Measurements from ENCODE around the gene KCNH4.
"Not testable (repeated sequence)": the region's sequence is repeated elsewhere in the genome, so short reads cannot be mapped to it uniquely, and the experiment has no call there.

The KCNH4 gene

DNA sequence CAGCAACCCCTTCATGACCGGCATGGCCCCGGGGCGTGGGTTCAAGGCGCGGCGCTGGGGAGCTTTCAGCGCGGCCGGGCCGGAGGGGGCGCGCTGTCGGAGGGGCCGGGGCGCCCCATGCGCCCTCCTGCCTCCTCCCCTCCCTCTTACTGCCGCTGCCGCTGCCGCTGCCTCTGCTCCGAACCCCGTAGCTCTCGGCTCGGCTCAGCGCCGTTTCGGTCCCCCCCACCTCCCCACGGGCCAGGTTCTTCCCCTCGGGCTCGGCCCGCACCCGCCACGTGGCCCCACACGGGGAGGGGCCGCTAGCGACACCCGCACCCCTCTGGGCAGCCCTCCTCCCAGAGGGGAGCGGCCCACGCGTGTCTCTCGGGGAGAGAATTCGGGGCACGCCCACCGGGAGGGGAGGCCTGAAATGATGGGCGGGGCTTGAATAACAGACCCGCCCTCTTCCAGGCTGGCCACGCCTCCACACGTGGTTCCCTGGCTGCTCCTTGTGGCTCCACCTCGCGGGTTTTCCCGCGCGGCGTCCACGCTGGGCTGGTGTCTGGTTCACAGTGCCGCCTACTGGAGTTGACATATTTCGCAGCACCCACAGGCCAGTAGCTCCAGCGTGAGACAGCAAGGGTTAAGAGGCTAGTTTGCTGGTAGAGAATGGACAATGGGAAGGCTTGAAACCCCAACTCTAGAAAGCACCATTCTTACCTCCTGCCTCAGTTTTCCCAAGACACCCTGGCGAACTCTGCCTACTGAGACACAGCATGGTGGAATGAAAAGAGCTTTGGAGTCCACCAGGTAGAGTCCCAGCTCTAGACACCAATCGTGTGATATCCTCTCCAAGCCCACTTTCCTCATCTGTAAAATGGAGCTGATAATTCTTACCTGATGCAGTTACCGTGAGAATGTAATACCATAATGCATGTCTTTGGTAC is at the start of gene KCNH4:
Gene KCNH4 (minus strand): TSS at position 221 of the 929 bp plus-strand sequence. CDS start 197 bp downstream, at position 24.
- peak; percentile 49 for DNase-seq (ENCODE audit: low spot score)

- no peak for DNase-seq (ENCODE audit: low spot score)
Measured at GRCh38 chr17:42230225-42230624, 49.3 kb upstream of the KCNH4 start.

DNA sequence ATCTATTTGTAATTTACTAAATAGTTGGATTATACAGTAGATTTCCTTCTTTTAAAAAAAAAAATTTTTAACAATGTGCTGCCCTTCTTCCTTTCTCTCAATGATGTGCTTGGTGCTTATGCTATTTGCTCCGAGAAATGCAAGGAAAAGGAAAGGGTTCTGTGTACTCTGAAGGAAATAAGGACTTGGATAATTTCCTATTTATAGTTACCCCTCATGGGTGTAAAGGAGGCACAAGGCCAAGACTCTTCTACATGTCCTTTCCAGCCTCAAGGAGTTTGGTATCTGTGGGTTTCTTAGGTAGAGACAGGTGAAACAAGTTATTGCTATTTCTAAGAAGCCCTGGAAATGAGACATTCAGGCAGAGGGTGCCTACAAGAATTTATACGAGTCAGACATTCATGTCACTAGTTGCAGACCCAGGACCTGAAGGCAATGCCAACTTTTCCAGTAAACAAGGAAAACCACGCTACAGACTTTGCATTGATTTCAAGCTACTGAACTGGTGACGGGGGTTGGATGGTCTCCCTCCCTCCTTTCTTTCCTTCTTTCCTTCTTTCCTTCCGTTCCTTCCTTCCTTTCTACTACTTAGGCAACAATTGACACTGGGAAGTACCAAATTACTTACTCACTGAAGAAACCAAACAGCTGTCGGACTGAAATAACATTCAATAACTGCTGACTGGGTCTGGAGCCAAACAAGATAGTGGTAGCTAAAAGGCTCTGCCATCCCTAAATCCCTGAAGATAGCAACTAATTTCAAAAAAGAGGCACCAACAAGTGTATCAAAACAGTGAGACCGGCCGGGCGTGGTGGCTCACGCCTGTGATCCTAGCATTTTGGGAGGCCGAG is 47.1 kb upstream of the KCNH4 start:
- no peak for DNase-seq (ENCODE audit: low spot score)

DNA sequence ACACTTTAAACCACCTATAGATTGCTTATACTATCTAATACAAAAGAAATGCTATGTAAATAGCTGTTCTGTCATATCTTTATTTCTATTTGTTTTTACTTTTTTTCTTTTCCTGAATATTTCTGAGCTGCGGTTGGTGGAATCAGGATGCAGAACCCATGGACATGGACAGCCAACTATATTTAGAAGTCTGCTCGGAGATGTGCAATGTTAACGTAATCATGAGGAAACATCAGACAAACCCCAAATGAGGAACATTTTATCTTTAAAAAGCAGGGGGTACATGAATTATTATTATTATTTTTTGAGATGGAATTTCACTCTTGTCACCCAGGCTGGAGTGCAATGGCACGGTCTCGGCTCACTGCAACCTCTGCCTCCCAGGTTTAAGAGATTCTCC is 44.7 kb upstream of the KCNH4 start:
- DNase-seq (ENCODE audit: low spot score): no peak

- no peak for DNase-seq (ENCODE audit: low spot score)
Measured at GRCh38 chr17:42224651-42225050, 43.7 kb upstream of the KCNH4 start.

GRCh38 chr17:42221886-42222745 is 41.2 kb upstream of the KCNH4 start:
- peak; percentile 58 for DNase-seq (ENCODE audit: low spot score)

DNA sequence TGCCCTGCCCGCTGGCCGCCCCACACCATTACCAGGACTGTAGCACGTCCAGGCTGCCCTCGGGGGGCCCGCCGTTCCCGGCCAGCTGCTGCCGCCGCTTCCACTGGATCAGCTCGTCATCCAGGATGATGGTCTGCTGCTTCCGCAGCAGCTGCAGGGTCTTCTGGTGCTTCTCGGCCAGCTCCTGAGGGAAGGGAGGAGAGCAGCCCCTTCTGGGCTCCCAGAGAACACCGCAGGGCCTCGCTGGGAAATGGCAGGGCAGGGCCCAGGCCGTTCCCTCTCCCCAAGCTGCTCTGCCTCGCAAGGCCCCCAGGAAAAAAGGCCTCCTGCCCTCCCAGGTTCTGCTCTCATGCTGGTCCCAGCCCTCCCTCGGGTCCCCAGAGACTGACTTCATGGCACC is 38.3 kb upstream of the KCNH4 start:
- DNase-seq (ENCODE audit: low spot score): not testable (repeated sequence)

GRCh38 chr17:42214156-42214555 is 33.2 kb upstream of the KCNH4 start:
- DNase-seq (ENCODE audit: low spot score): no peak

- no peak for DNase-seq (ENCODE audit: low spot score)
Measured at GRCh38 chr17:42212382-42212781, 31.4 kb upstream of the KCNH4 start.

DNA sequence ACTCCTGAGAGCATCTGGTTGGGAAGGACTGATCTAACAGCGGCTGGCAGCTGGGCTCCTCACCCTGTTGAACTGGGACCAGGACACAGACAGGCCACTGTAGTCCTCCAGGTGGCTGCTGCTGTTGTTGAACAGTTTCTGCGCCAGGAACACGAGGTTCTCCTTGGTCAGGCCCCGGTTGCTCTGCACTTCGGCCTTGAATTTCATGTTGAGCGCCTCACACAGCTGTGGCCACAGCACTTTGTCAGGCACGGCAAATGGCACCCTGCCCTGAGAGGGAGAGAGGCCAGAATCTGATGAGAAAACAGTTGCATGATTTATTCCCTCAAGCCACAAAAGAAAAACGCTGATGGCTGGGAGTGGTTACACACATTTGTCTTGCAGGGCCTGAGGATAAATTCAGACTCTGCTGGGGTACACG is 31.0 kb upstream of the KCNH4 start:
- DNase-seq (ENCODE audit: low spot score): not testable (repeated sequence)

GRCh38 chr17:42210046-42210445 is 29.1 kb upstream of the KCNH4 start:
- DNase-seq (ENCODE audit: low spot score): no peak

DNA sequence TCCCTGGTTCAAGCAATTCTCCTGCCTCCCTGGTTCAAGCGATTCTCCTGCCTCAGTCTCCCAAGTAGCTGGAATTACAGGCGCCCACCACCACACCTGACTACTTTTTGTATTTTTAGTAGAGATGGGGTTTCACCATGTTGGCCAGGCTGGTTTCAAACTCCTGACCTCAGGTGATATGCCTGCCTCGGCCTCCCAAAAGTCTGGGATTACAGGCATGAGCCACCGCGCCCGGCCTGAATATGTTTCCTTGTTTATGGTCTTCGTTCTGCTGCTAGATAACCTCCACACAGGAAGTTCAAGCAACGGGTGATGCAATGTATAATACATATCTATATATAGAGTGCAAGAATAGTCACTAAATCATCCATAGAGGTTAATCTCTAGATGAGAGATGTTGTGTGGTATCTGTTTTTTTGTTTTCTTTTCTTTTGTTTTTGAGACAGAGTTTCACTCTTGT is 25.2 kb upstream of the KCNH4 start:
- DNase-seq (ENCODE audit: low spot score): not testable (repeated sequence)

DNA sequence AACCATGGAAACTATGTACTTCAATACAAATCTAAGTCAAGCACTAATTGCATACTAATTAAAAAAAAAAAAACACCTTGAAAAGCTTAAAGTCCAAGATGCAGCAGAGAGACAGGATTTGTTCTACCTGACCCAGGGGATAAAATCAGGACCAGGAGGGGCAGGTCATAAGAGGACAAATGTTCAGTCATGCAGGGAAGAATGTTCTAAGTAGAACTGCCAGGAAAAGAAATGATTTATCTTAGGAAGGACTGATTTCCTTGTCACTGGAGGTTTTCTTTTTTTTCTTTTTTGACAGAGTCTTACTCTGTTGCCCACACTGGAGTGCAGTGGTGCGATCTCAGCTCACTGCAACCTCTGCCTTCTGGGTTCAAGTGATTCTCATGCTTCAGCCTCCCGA is 22.4 kb upstream of the KCNH4 start:
- no peak for DNase-seq (ENCODE audit: low spot score)

- no peak for DNase-seq (ENCODE audit: low spot score)
Measured at GRCh38 chr17:42202696-42203095, 21.8 kb upstream of the KCNH4 start.

GRCh38 chr17:42202159-42202558 is 21.2 kb upstream of the KCNH4 start:
- no peak for DNase-seq (ENCODE audit: low spot score)

DNA sequence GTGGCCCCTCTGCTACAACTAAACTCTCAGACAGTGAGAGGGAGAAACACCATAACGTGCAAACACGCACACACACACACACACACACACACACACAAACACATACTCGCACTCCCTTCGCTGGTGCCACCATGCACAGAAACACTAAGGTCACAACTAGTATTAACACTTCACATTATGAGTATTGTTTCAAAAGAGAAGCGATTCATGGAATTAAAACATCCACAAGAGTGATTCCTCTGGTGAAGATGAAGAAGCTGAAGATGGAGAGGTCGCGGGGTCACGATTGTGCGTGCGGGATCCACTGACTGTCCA is 20.5 kb upstream of the KCNH4 start:
- no peak for DNase-seq (ENCODE audit: low spot score)

- no peak for DNase-seq (ENCODE audit: low spot score)
Measured at GRCh38 chr17:42200706-42201457, 19.9 kb upstream of the KCNH4 start.

GRCh38 chr17:42199416-42200011 is 18.6 kb upstream of the KCNH4 start:
- no peak for DNase-seq (ENCODE audit: low spot score)

- DNase-seq (ENCODE audit: low spot score): no peak
Measured at GRCh38 chr17:42198897-42199296, 18.0 kb upstream of the KCNH4 start.

DNA sequence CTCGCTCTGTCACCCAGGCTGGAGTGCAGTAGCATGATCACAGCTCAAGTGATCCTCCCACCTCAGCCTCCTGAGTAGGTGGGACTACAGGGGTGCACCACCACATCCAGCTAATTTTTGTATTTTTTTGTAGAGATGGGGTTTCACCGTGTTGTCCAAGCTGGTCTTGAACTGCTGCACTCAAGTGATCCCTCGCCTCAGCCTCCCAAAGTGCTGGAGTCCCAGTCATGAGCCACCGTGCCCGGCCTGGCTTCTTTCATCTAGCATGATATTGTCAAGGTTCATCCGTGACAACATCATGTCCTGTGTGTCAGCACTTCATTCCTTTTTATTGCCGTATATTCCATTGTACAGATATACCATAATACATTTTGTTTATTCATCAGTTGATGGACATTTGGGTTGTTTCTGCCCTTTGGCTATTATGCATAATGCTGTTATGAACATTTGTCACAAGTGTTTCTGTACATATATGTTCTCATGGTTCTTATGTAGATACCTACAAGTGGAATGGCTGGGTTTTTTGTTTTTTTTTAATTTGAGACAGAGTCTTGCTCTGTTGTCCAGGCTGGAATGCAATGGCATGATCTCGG is 16.7 kb upstream of the KCNH4 start:
- DNase-seq (ENCODE audit: low spot score): no peak

All from HuH-7.5 (cell line).